Endothelial cell (in vitro differentiated cells): Measurements from ENCODE around the gene OR4D1. TPM values are rescaled to one million over a fixed set of nuclear protein-coding genes. Genes with fewer than 3 reads are reported as not detected.
"Not testable (repeated sequence)": the region's sequence is repeated elsewhere in the genome, so short reads cannot be mapped to it uniquely, and the experiment has no call there.

Experiments
- DNase-seq: peaks from one replicate; pipeline ENCODE4 v3.0.0; 2021; ENCODE audit warnings: low spot score
- H3K27ac Mint-ChIP-seq: one replicate; pipeline ENCODE4 v1.8.0; 2021; ENCODE audit warnings: mixed read lengths, inconsistent platforms; ENCODE audit not compliant: unreplicated experiment
- H3K27me3 Mint-ChIP-seq: one replicate; pipeline ENCODE4 v1.8.0; 2021; ENCODE audit warnings: mild to moderate bottlenecking, moderate library complexity, mixed read lengths, inconsistent platforms; ENCODE audit not compliant: unreplicated experiment
- H3K36me3 Mint-ChIP-seq: one replicate; pipeline ENCODE4 v1.8.0; 2021; ENCODE audit warnings: mild to moderate bottlenecking, low read depth, mixed read lengths, inconsistent platforms; ENCODE audit not compliant: unreplicated experiment
- H3K4me1 Mint-ChIP-seq: one replicate; pipeline ENCODE4 v1.8.0; 2021; ENCODE audit warnings: mild to moderate bottlenecking, mixed read lengths, inconsistent platforms; ENCODE audit not compliant: unreplicated experiment
- H3K4me3 Mint-ChIP-seq: one replicate; pipeline ENCODE4 v1.8.0; 2021; ENCODE audit warnings: mild to moderate bottlenecking, mixed read lengths, inconsistent platforms; ENCODE audit not compliant: unreplicated experiment
- H3K9me3 Mint-ChIP-seq: one replicate; pipeline ENCODE4 v1.8.0; 2021; ENCODE audit warnings: mixed read lengths, inconsistent platforms; ENCODE audit not compliant: unreplicated experiment
- CTCF ChIP-seq: fragments of 200-600 bp; sonication (generic); IDR thresholded peaks from one replicate; pipeline ENCODE4 v1.5.0; 2021; ENCODE audit warnings: antibody characterized with exemption; ENCODE audit not compliant: unreplicated experiment
- total RNA-seq: library from RNA; stranded (reverse); fragmentation: NEBNext Ultra II Directional; extraction: Animal tissue kit (Norgen Biotek cat#: 25700); gene quantifications from one replicate; pipeline ENCODE4 v1.2.1, GENCODE V29; 2021; ENCODE audit not compliant: unreplicated experiment

Gene OR4D1
- total RNA-seq, 1 donor from 2014 or later = not detected

- no peak for DNase-seq
- TF ChIP-seq CTCF = no peak
- H3K36me3 Mint-ChIP-seq = no peaks in the 10 kb centered on the region
- H3K27ac Mint-ChIP-seq = no peak overlapping the region
- H3K9me3 Mint-ChIP-seq = no peaks in the 10 kb centered on the region
- H3K4me1 Mint-ChIP-seq = no peaks in the 10 kb centered on the region
- H3K4me3 Mint-ChIP-seq = no peak overlapping the region
- H3K27me3 Mint-ChIP-seq = no peaks in the 10 kb centered on the region
These were observed 20.3 kb upstream of the OR4D1 start for GRCh38 chr17:58127846-58128245.

GRCh38 chr17:58132697-58133096 lies 15.5 kb upstream of the OR4D1 start:
- H3K36me3 Mint-ChIP-seq, H3K27me3 Mint-ChIP-seq, H3K4me1 Mint-ChIP-seq, H3K4me3 Mint-ChIP-seq, H3K27ac Mint-ChIP-seq, DNase-seq, H3K9me3 Mint-ChIP-seq: not testable (repeated sequence)

GRCh38 chr17:58136669-58137279 lies 11.4 kb upstream of the OR4D1 start:
- no peaks in the 10 kb centered on the region for H3K27me3 Mint-ChIP-seq
- H3K27ac Mint-ChIP-seq = no peak overlapping the region
- peak; percentile 24 for DNase-seq
- H3K36me3 Mint-ChIP-seq = no peaks in the 10 kb centered on the region
- H3K9me3 Mint-ChIP-seq = no peaks in the 10 kb centered on the region
- H3K4me1 Mint-ChIP-seq = no peaks in the 10 kb centered on the region
- TF ChIP-seq CTCF = no peak
- H3K4me3 Mint-ChIP-seq = no peak overlapping the region

- no peak for TF ChIP-seq CTCF
- Mint-ChIP-seq H3K27ac (no peak overlapping the region), H3K4me3 (no peak overlapping the region), H3K4me1 (no peaks in the 10 kb centered on the region), H3K36me3 (peaks cover 8% of the 10 kb centered on the region), H3K9me3 (peaks cover 3% of the 10 kb centered on the region), H3K27me3 (no peaks in the 10 kb centered on the region)
- no peak for DNase-seq
These were observed 6.7 kb upstream of the OR4D1 start for GRCh38 chr17:58141505-58141904.

- H3K4me1 Mint-ChIP-seq, DNase-seq, H3K4me3 Mint-ChIP-seq, H3K36me3 Mint-ChIP-seq, H3K27me3 Mint-ChIP-seq, H3K9me3 Mint-ChIP-seq, H3K27ac Mint-ChIP-seq: not testable (repeated sequence)
These were observed 4.8 kb upstream of the OR4D1 start for GRCh38 chr17:58143335-58143734.

GRCh38 chr17:58144801-58145200 lies 3.4 kb upstream of the OR4D1 start:
- TF ChIP-seq CTCF = no peak
- H3K27me3 Mint-ChIP-seq = no peaks in the 10 kb centered on the region
- no peaks in the 10 kb centered on the region for H3K4me1 Mint-ChIP-seq

More at GRCh38 chr17:58144801-58145200, 3.4 kb upstream of the OR4D1 start:
- H3K4me3 Mint-ChIP-seq = no peak overlapping the region
- peaks cover 8% of the 10 kb centered on the region for H3K36me3 Mint-ChIP-seq
- peaks cover 3% of the 10 kb centered on the region for H3K9me3 Mint-ChIP-seq
- DNase-seq = no peak
- H3K27ac Mint-ChIP-seq = no peak overlapping the region
